ENCODE data around the gene PIR.
A peak's percentile ranks its signal among the peaks of the same experiment; 100 is the strongest.

Gene PIR

DNA sequence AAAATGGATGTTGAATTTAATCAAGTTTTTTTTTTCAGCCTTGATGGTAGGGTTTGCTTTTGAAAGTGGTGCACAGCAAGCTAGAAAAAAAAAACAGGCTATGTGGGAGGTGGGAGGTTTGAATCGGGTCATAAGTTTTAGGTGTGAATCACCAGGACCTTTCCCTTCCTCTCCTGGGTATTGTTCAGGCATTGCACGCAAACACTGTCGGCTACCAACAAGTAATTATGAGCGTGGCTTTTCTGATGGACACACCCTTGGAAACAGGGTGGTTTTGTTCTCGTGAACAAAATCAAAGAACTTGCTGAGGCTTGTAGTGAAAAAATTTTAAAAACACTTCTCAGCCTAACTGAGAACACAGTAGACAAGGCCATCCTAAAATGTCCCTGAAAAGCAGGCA, 18.1 kb downstream of the PIR start:
- ChIA-PET CTCF (interaction anchor here (1.0 kb wide), 1 partner anchor 90 kb away, joined by 5 read pairs; no protein-coding TSS in a partner anchor), POLR2A (ENCODE audit: low non-redundant PET) (no interaction called here)
- TF ChIP-seq, protein P1, sequence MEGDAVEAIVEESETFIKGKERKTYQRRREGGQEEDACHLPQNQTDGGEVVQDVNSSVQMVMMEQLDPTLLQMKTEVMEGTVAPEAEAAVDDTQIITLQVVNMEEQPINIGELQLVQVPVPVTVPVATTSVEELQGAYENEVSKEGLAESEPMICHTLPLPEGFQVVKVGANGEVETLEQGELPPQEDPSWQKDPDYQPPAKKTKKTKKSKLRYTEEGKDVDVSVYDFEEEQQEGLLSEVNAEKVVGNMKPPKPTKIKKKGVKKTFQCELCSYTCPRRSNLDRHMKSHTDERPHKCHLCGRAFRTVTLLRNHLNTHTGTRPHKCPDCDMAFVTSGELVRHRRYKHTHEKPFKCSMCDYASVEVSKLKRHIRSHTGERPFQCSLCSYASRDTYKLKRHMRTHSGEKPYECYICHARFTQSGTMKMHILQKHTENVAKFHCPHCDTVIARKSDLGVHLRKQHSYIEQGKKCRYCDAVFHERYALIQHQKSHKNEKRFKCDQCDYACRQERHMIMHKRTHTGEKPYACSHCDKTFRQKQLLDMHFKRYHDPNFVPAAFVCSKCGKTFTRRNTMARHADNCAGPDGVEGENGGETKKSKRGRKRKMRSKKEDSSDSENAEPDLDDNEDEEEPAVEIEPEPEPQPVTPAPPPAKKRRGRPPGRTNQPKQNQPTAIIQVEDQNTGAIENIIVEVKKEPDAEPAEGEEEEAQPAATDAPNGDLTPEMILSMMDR (conservative IDR thresholded peaks at IDR 0.05; ENCODE audit: low read depth) = no peak
- DNase-seq (ENCODE audit: low spot score) = peak; percentile 38
- H3K27ac ChIP-seq = no peak overlapping the region

DNA sequence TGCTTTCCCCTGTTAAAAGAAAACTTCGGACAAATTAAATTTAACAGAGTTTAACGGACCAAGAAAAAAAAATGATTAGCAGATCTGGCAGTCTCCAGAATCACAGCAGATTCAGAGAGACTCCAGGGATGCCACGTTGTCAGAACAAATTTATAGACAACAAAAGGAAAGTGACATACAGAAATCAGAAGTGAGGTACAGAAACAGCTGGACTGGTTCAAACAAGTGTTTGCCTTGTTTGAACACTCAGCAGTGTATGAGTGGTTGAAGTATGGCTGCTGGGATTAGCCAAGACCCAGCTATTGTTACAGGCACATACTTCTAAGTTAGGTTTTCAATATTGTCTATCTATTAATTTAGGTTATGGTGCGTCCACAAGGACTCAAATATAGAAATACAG, 19.1 kb downstream of the PIR start:
- ChIA-PET POLR2A (ENCODE audit: low non-redundant PET) (no interaction called here), CTCF (interaction anchor here (1.0 kb wide), 1 partner anchor 91 kb away, joined by 5 read pairs; no protein-coding TSS in a partner anchor)
- TF ChIP-seq, protein P1 (conservative IDR thresholded peaks at IDR 0.05; ENCODE audit: low read depth) = no peak
- DNase-seq (ENCODE audit: low spot score) = no peak
- no peak overlapping the region for H3K27ac ChIP-seq

DNA sequence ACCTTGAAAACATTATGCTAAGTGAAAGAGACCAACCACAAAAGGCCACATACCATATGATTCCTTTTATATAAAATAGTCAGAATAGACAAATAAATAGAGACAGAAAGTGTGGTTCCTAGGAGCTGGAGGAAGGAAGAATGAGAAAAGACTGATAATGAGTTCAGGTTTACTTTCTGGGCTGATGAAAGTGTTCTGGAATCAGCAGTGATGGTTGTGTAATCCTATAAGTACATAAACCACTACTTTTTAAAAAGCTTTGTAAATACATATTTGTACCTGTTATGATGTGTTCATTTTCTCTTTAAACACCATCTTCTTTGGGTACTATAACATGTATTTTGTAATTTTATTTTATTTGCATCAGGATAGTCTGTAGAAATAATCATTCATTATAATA, 20.6 kb downstream of the PIR start:
- DNase-seq (ENCODE audit: low spot score) = no peak
- CTCF ChIA-PET = no interaction called here
- TF ChIP-seq, protein P1 (conservative IDR thresholded peaks at IDR 0.05; ENCODE audit: low read depth) = no peak
- H3K27ac ChIP-seq = no peak overlapping the region
- POLR2A ChIA-PET (ENCODE audit: low non-redundant PET) = no interaction called here

DNA sequence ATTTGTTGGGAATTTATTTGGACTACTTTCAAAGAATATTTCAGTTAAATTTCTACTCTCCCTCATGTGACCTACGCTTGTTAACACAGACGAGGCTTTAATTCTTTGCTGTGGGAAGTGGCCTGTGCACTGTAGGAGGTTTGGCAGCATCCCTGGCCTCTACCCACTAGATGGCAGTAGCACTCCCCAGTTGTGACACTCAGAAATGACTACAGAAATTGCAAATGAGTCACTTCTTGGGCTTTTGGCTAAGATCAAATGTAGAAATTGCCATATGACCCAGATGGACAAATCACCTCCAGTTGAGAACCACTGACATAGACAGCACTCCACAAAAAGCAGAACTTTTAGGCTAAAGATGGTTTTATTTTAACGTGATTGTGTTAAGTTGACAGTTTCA, 22.1 kb downstream of the PIR start:
- ChIA-PET CTCF (interaction anchor here (0.6 to 1.4 kb wide), 3 partner anchors 50 to 124 kb away, joined by 3 to 6 read pairs (median 3); no protein-coding TSS in a partner anchor), POLR2A (ENCODE audit: low non-redundant PET) (no interaction called here)
- no peak overlapping the region for H3K27ac ChIP-seq
- peak; percentile 12 for DNase-seq (ENCODE audit: low spot score)
- TF ChIP-seq, protein P1 (conservative IDR thresholded peaks at IDR 0.05; ENCODE audit: low read depth) = peak; percentile 74

DNA sequence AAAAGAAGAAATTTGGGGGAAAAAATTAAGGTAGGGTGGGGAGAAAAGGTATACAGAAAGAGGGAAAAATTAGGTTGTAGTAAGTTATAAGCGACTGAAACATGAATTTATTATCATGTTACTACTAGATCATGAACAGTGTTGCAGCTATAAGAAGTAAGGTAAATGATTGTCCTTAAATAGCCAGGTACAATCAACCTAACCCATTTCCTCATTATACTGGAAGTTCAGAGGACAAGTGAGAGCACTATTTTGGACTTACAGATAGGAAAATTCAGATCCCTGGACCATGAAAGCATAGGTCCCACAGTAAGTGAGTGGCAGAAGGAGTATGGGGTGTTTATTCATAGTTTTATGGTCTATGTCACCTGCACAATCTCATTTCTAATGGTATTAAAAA, 23.5 kb downstream of the PIR start:
- POLR2A ChIA-PET (ENCODE audit: low non-redundant PET) = no interaction called here
- TF ChIP-seq, protein P1 (conservative IDR thresholded peaks at IDR 0.05; ENCODE audit: low read depth) = no peak
- H3K27ac ChIP-seq = no peak overlapping the region
- CTCF ChIA-PET = interaction anchor here (0.7 kb wide), 1 partner anchor 21 kb away, joined by 3 read pairs; no protein-coding TSS in a partner anchor
- no peak for DNase-seq (ENCODE audit: low spot score)

DNA sequence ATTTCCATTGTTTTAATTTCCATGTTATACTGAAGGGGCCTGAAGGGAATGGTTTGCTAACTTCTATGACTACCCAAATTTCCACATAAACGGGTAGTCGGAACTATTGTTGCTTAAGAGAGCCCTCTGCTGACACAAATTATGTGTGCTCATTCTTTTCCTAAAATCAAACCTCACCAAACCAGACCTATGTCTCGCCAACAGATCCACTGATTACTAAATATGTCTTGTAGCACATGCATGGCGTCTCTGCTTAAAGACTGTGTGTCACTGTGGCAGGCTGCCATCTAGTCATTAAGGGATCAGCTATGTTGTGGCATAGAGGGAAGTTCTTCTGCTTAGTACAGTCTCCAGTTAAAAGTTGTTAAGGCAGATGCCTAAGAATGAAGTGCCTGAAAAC, 25.1 kb downstream of the PIR start:
- CTCF ChIA-PET = interaction anchor here (0.6 to 1.6 kb wide), 3 partner anchors 109 to 168 kb away, joined by 3 to 7 read pairs (median 5); no protein-coding TSS in a partner anchor
- H3K27ac ChIP-seq = no peak overlapping the region
- TF ChIP-seq, protein P1 (conservative IDR thresholded peaks at IDR 0.05; ENCODE audit: low read depth) = 0 out of 2 replicates have a peak, but pooled peaks have one; percentile 20
- POLR2A ChIA-PET (ENCODE audit: low non-redundant PET) = no interaction called here
- DNase-seq (ENCODE audit: low spot score) = peak; percentile 12

Data from RWPE1 (cell line).